ENCODE measurements around the gene TFDP1.
A peak's percentile ranks its signal among the peaks of the same experiment; 100 is the strongest.
"Not testable (repeated sequence)": the region's sequence is repeated elsewhere in the genome, so short reads cannot be mapped to it uniquely, and the experiment has no call there.

TFDP1 gene

GRCh38 chr13:113620036-113620796, 35.7 kb downstream of the TFDP1 start:
- no peak for DNase-seq

GRCh38 chr13:113621046-113621445, 36.5 kb downstream of the TFDP1 start:
- no peak for DNase-seq

- DNase-seq, result peak; percentile 72 to 74
These were observed 36.9 kb downstream of the TFDP1 start for GRCh38 chr13:113621498-113621897.

GRCh38 chr13:113621986-113622550, 37.5 kb downstream of the TFDP1 start:
- not testable (repeated sequence) for DNase-seq

GRCh38 chr13:113622791-113623490, 38.4 kb downstream of the TFDP1 start:
- DNase-seq, result no peak

GRCh38 chr13:113623491-113624234, 39.1 kb downstream of the TFDP1 start:
- DNase-seq, result no peak

GRCh38 chr13:113624235-113624587, 39.7 kb downstream of the TFDP1 start:
- no peak for DNase-seq

GRCh38 chr13:113624640-113625304, 40.2 kb downstream of the TFDP1 start:
- DNase-seq, result not testable (repeated sequence)

GRCh38 chr13:113625965-113626721, 41.6 kb downstream of the TFDP1 start:
- DNase-seq, result no peak

- DNase-seq, result no peak
These were observed 42.6 kb downstream of the TFDP1 start for GRCh38 chr13:113627136-113627535.

GRCh38 chr13:113628291-113629270, 44.0 kb downstream of the TFDP1 start:
- no peak for DNase-seq

- no peak for DNase-seq
These were observed 45.3 kb downstream of the TFDP1 start for GRCh38 chr13:113629866-113630265.

GRCh38 chr13:113630296-113630695, 45.7 kb downstream of the TFDP1 start:
- no peak for DNase-seq

- no peak for DNase-seq
These were observed 46.3 kb downstream of the TFDP1 start for GRCh38 chr13:113630804-113631203.

GRCh38 chr13:113631341-113632095, 47.0 kb downstream of the TFDP1 start:
- DNase-seq, result no peak

- DNase-seq, result no peak
These were observed 48.3 kb downstream of the TFDP1 start for GRCh38 chr13:113632706-113633484.

- DNase-seq, result no peak
These were observed 48.9 kb downstream of the TFDP1 start for GRCh38 chr13:113633485-113633873.

- no peak for DNase-seq
These were observed 49.9 kb downstream of the TFDP1 start for GRCh38 chr13:113634279-113635047.
